ENCODE results near the gene MEA1. TPM values are rescaled to one million over a fixed set of nuclear protein-coding genes. Genes with fewer than 3 reads are reported as not detected.
A peak's percentile ranks its signal among the peaks of the same experiment; 100 is the strongest.

MEA1 gene
- total and polyA plus RNA-seq, 3 experiments from 2014 or later = 84.8 to 108 (median 102) TPM

DNA sequence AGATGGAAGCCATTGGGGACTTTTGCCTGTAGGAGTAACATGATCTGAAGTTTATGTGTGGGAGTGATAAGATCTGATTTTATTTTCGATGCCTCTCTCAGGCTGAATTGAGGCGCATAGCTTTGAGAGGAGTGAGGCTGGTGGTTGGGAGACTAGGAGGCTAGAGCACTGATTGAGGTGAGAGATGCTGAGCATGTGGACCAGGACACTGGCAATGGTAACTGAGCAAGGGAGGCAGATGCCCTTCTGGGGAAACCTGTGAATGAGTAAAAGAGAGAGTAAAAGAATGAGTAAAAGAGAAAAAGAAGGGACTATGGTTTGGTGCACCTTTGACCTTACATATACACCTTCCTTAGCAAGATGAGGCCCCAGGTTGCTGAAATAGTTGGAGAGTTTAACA, 10.7 kb upstream of the MEA1 start:
- peaks cover 28% of the 10 kb centered on the region for H3K4me1 ChIP-seq (ENCODE audit: insufficient read depth, low read length)
- Mint-ChIP-seq H3K4me1 (peaks cover 21 to 29% (median 21%) of the 10 kb centered on the region in 3 donors), H3K36me3 (peaks cover 14 to 66% (median 19%) of the 10 kb centered on the region in 3 donors), H3K9me3 (no peaks in the 10 kb centered on the region), H3K4me3 (peak overlapping the region in 2 of 7 donors; percentile 40 to 78), H3K27ac (peak overlapping the region in 6 of 8 donors; percentile 1 to 91 (median 56)), H3K27me3 (peaks cover 0 to 1% of the 10 kb centered on the region in 2 donors)
- ChIA-PET POLR2A (interaction anchor here (0.6 kb wide), 2 partner anchors 637 to 1525 kb away, joined by 5 read pairs; no protein-coding TSS in a partner anchor), CTCF (interaction anchor here (1.2 to 3.2 kb wide), 3 partner anchors 10 to 119 kb away, joined by 4 to 13 read pairs (median 5); partner anchors contain the start of genes KLHDC3 and MEA1)
- no peak for DNase-seq
- no peak overlapping the region for H3K4me3 ChIP-seq (ENCODE audit: low read length)
- H3K27me3 ChIP-seq (ENCODE audit: insufficient read depth, low read length, poor library complexity, severe bottlenecking) = no peaks in the 10 kb centered on the region
- H3K36me3 ChIP-seq (ENCODE audit: insufficient read depth, low read length) = peaks cover 47% of the 10 kb centered on the region
- no peak overlapping the region for H3K27ac ChIP-seq (ENCODE audit: low read depth, low read length)
- no peaks in the 10 kb centered on the region for H3K9me3 ChIP-seq (ENCODE audit: low read length)

DNA sequence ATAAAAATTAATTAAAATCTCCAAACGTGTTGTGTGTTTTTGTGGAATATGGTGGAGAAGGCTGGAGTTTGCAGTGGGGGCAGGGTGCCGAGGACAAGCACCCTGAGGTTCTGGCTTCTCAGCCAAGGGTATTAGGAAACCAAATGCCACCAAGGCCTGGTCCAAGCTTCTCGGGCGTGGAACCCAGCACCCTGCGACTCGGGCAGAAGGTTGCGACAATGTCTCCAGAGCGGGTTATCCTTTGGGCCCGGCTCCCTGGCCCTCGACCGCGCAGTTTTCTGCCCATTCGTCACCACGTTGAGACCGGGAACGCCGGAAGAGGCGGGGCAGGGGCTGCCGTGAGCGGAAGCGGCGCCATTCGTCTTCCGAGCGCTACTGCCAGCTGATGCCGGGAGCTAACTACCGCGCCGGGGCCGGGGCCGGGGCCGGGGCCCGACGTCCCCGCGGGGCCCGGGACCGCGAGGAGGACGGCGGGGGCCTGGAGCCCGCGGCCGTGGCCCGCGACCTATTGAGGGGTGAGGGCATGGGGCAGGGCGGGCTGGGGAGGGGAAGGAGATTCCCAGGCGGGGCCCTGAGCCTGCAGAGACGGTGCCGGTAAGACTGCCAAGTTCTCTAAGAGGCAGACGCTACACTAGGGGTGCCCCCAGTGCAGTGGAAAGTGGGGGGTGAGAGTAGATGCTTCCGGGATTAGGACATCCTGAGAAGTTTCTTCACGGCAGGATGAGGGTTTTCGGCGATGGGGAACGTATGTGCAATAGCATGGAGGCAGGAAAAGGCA, 7.7 kb upstream of the MEA1 start, which contains the start of gene RRP36:
Gene RRP36, plus strand, starts transcription at position 354 of the 778 bp plus-strand sequence. Its CDS starts 32 bp downstream, at position 386.
- peak within 1 kb of the TSS; percentile 92 for H3K4me3 ChIP-seq (ENCODE audit: low read length)
- Mint-ChIP-seq H3K4me1 (peaks cover 27 to 47% (median 35%) of the 10 kb centered on the region in 3 donors), H3K27ac (peak within 1 kb of the TSS; percentile 84 to 98 (median 95)), H3K27me3 (no peaks in the 10 kb centered on the region), H3K9me3 (no peaks in the 10 kb centered on the region), H3K4me3 (peak within 1 kb of the TSS; percentile 95 to 99 (median 97)), H3K36me3 (peaks cover 10 to 67% (median 17%) of the 10 kb centered on the region in 3 donors)
- POLR2A ChIA-PET = interaction anchor here (0.7 to 1.8 kb wide), 6 partner anchors 32 to 550 kb away, joined by 5 to 13 read pairs (median 6); partner anchors contain the start of genes CNPY3, CUL7, KLC4 and MRPL2
- no peaks in the 10 kb centered on the region for H3K27me3 ChIP-seq (ENCODE audit: insufficient read depth, low read length, poor library complexity, severe bottlenecking)
- no peaks in the 10 kb centered on the region for H3K9me3 ChIP-seq (ENCODE audit: low read length)
- DNase-seq = peak; percentile 52 to 73 (median 56)
- peaks cover 32% of the 10 kb centered on the region for H3K36me3 ChIP-seq (ENCODE audit: insufficient read depth, low read length)
- peak within 1 kb of the TSS; percentile 71 for H3K27ac ChIP-seq (ENCODE audit: low read depth, low read length)
- peaks cover 39% of the 10 kb centered on the region for H3K4me1 ChIP-seq (ENCODE audit: insufficient read depth, low read length)
- CTCF ChIA-PET = interaction anchor here (0.7 to 1.2 kb wide), 4 partner anchors 11 to 122 kb away, joined by 3 read pairs; partner anchors contain the start of gene PPP2R5D

DNA sequence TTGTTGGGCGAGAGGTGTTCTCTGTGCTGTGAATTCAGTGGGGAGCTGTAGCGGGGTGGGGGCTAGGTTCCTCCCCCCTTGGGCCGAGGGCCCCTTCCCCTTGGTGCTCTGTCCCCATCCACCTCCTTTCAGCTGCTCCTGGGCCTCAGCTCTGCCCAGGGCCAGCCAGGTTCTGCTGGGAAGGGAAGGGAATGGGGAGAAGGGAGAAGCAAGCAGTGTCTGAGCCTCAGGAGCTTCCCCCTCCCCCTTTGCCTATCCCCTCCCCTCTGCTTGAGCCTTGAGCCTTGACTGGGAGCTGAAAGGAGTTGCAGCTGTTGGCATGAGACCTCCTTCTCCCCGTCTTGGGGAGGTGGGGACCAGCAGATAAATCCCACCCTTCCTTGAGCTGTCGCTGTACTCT, 7.1 kb upstream of the MEA1 start:
- peaks cover 45% of the 10 kb centered on the region for H3K4me1 ChIP-seq (ENCODE audit: insufficient read depth, low read length)
- peaks cover 26% of the 10 kb centered on the region for H3K36me3 ChIP-seq (ENCODE audit: insufficient read depth, low read length)
- peaks cover 31 to 50% (median 41%) of the 10 kb centered on the region in 3 donors for H3K4me1 Mint-ChIP-seq

DNA sequence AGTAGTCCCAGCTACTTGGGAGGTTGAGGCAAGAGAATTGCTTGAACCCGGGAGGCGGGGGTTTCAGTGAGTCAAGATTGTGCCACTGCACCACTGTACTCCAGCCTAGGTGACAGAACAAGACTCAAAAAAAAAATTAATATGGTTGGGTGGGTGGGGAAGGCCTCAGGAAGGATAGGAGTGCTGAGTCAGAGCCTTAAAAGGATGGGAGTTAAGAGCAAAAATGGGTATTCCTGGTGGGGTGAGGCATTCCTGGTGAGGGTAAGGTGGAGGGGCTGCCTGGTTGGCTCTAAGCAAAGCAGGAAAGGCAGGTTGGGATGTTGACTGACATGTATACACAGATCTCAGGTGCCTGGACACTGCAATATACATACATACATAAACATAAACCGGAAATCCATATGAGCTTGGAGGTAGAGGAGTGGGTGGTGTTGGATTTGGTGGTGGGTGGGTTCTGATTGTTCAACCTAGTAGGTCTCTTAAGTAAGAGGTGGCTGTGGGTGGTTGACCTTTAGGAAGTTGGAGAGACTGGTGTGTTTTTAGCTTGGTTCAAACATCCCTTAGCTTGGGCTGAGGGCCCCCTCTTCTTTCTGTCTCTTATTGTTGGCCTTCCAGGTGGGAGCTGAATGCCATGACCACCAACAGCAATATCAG, 6.4 kb upstream of the MEA1 start:
- no peaks in the 10 kb centered on the region for H3K9me3 Mint-ChIP-seq
- ChIA-PET CTCF (interaction anchor here (1.0 to 1.2 kb wide), 2 partner anchors 12 to 36 kb away, joined by 3 read pairs; partner anchors contain the start of gene PPP2R5D), POLR2A (interaction anchor here (1.3 to 1.8 kb wide), 2 partner anchors 33 to 41 kb away, joined by 5 to 8 read pairs; partner anchors contain the start of genes CUL7 and PEX6)
- peaks cover 47% of the 10 kb centered on the region for H3K4me1 ChIP-seq (ENCODE audit: insufficient read depth, low read length)
- no peak overlapping the region for H3K27ac ChIP-seq (ENCODE audit: low read depth, low read length)
- H3K27me3 ChIP-seq (ENCODE audit: insufficient read depth, low read length, poor library complexity, severe bottlenecking) = no peaks in the 10 kb centered on the region
- peak overlapping the region in 5 of 8 donors; percentile 7 to 90 (median 84) for H3K27ac Mint-ChIP-seq
- H3K4me3 Mint-ChIP-seq = peak overlapping the region; percentile 25 to 98 (median 86)
- no peaks in the 10 kb centered on the region for H3K9me3 ChIP-seq (ENCODE audit: low read length)
- peaks cover 21% of the 10 kb centered on the region for H3K36me3 ChIP-seq (ENCODE audit: insufficient read depth, low read length)
- H3K36me3 Mint-ChIP-seq = peaks cover 6 to 60% (median 19%) of the 10 kb centered on the region in 3 donors
- H3K4me1 Mint-ChIP-seq = peaks cover 33 to 53% (median 42%) of the 10 kb centered on the region in 3 donors
- DNase-seq = no peak
- no peak overlapping the region for H3K4me3 ChIP-seq (ENCODE audit: low read length)
- no peaks in the 10 kb centered on the region for H3K27me3 Mint-ChIP-seq

More for the DNA sequence above, 7.1 kb upstream of the MEA1 start:
- Mint-ChIP-seq H3K4me3 (peak overlapping the region; percentile 95 to 99 (median 97)), H3K9me3 (no peaks in the 10 kb centered on the region), H3K27me3 (no peaks in the 10 kb centered on the region), H3K36me3 (peaks cover 7 to 63% (median 19%) of the 10 kb centered on the region in 3 donors), H3K27ac (peak overlapping the region in 7 of 8 donors; percentile 7 to 93 (median 84))
- ChIA-PET CTCF (interaction anchor here (1.0 to 1.2 kb wide), 2 partner anchors 11 to 37 kb away, joined by 3 read pairs; partner anchors contain the start of gene PPP2R5D), POLR2A (interaction anchor here (0.7 to 1.8 kb wide), 5 partner anchors 33 to 91 kb away, joined by 5 to 13 read pairs (median 8); partner anchors contain the start of genes CNPY3, CUL7, KLC4 and MRPL2)
- DNase-seq = no peak
- Histone ChIP-seq H3K27me3 (ENCODE audit: insufficient read depth, low read length, poor library complexity, severe bottlenecking) (no peaks in the 10 kb centered on the region), H3K27ac (ENCODE audit: low read depth, low read length) (peak overlapping the region; percentile 71), H3K9me3 (ENCODE audit: low read length) (no peaks in the 10 kb centered on the region), H3K4me3 (ENCODE audit: low read length) (peak overlapping the region; percentile 68)

DNA sequence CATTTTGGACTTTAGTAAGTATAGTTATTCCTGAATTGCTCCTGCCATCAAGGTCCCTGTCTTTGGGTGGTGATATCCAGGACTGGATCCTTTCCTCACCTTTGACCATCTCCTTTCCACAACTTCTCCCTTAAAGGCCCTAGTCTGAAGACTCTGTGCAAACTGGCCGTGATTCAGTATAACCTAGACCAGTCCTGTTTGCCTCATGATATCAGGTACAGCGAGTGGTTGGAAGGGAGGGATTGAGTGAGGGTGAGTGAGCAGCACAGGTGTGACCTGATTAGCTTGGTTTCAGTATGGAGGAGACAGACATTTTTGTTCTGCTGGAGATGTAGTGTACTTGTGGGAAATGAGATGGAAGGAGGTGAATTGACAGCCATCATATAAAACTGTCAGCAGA, 5.4 kb upstream of the MEA1 start:
- POLR2A ChIA-PET = interaction anchor here (0.5 kb wide), 1 partner anchor 1065 kb away, joined by 3 read pairs; no protein-coding TSS in a partner anchor
- Mint-ChIP-seq H3K9me3 (no peaks in the 10 kb centered on the region), H3K27ac (peak overlapping the region in 4 of 8 donors; percentile 12 to 84 (median 76)), H3K4me3 (peak overlapping the region in 3 of 7 donors; percentile 49 to 81 (median 50)), H3K36me3 (peaks cover 0 to 50% (median 11%) of the 10 kb centered on the region in 3 donors), H3K4me1 (peaks cover 35 to 56% (median 43%) of the 10 kb centered on the region in 3 donors), H3K27me3 (no peaks in the 10 kb centered on the region)
- no peak for DNase-seq
- CTCF ChIA-PET = no interaction called here
- H3K4me3 ChIP-seq (ENCODE audit: low read length) = no peak overlapping the region
- peaks cover 11% of the 10 kb centered on the region for H3K36me3 ChIP-seq (ENCODE audit: insufficient read depth, low read length)
- no peak overlapping the region for H3K27ac ChIP-seq (ENCODE audit: low read depth, low read length)
- H3K9me3 ChIP-seq (ENCODE audit: low read length) = no peaks in the 10 kb centered on the region
- peaks cover 50% of the 10 kb centered on the region for H3K4me1 ChIP-seq (ENCODE audit: insufficient read depth, low read length)
- H3K27me3 ChIP-seq (ENCODE audit: insufficient read depth, low read length, poor library complexity, severe bottlenecking) = no peaks in the 10 kb centered on the region

DNA sequence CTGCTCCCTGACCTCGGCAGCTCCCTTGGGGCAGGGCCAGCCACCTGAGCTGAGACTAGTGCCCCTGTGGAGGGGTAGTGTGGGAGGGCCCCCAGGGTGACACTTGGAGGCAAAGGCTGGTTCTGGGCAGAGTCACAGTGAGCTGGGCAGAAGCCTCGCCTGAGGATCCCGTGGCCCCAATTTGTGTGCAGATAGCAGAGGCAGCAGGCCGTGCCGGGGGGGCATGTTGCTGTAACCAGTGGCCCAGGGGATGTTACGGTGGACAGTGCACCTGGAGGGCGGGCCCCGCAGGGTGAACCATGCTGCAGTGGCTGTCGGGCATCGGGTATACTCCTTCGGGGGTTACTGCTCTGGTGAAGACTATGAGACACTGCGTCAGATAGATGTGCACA, 3.2 kb upstream of the MEA1 start:
- H3K9me3 Mint-ChIP-seq = no peaks in the 10 kb centered on the region
- no peak for DNase-seq
- ChIA-PET POLR2A (interaction anchor here (1.4 kb wide), 1 partner anchor 88 kb away, joined by 3 read pairs; the partner anchor contains the start of gene CNPY3), CTCF (interaction anchor here (1.3 kb wide), 1 partner anchor 16 kb away, joined by 3 read pairs; no protein-coding TSS in a partner anchor)
- peaks cover 16% of the 10 kb centered on the region for H3K36me3 ChIP-seq (ENCODE audit: insufficient read depth, low read length)
- peaks cover 0 to 2% of the 10 kb centered on the region in 2 donors for H3K27me3 Mint-ChIP-seq
- peaks cover 51% of the 10 kb centered on the region for H3K4me1 ChIP-seq (ENCODE audit: insufficient read depth, low read length)
- no peaks in the 10 kb centered on the region for H3K9me3 ChIP-seq (ENCODE audit: low read length)
- H3K4me3 ChIP-seq (ENCODE audit: low read length) = no peak overlapping the region
- peaks cover 52 to 70% (median 57%) of the 10 kb centered on the region in 3 donors for H3K4me1 Mint-ChIP-seq
- H3K36me3 Mint-ChIP-seq = peaks cover 0 to 67% (median 8%) of the 10 kb centered on the region in 3 donors
- peak overlapping the region in 1 of 7 donors; percentile 6 for H3K4me3 Mint-ChIP-seq
- H3K27me3 ChIP-seq (ENCODE audit: insufficient read depth, low read length, poor library complexity, severe bottlenecking) = no peaks in the 10 kb centered on the region
- no peak overlapping the region for H3K27ac ChIP-seq (ENCODE audit: low read depth, low read length)
- H3K27ac Mint-ChIP-seq = peak overlapping the region in 2 of 8 donors; percentile 14 to 88
